Activated CD4-positive, alpha-beta T cell treated with anti-CD3 and anti-CD28 coated beads, Interleukin-2, amount 50 U/mL, for 4 hours (primary cell): ENCODE data around the gene FXYD5.

Experiments used
- DNase-seq, 2 experiments: peaks; one replicate each; pipeline ENCODE4 v3.0.0-alpha.2; 2020

FXYD5 gene

GRCh38 chr19:35160629-35161433 is 6.3 kb downstream of the FXYD5 start:
- no peak for DNase-seq

GRCh38 chr19:35161434-35161743 is 6.9 kb downstream of the FXYD5 start:
- DNase-seq: no peak

GRCh38 chr19:35162471-35163326 is 8.2 kb downstream of the FXYD5 start:
- no peak for DNase-seq

- DNase-seq: no peak
Measured at GRCh38 chr19:35164418-35164817, 9.9 kb downstream of the FXYD5 start.

DNA sequence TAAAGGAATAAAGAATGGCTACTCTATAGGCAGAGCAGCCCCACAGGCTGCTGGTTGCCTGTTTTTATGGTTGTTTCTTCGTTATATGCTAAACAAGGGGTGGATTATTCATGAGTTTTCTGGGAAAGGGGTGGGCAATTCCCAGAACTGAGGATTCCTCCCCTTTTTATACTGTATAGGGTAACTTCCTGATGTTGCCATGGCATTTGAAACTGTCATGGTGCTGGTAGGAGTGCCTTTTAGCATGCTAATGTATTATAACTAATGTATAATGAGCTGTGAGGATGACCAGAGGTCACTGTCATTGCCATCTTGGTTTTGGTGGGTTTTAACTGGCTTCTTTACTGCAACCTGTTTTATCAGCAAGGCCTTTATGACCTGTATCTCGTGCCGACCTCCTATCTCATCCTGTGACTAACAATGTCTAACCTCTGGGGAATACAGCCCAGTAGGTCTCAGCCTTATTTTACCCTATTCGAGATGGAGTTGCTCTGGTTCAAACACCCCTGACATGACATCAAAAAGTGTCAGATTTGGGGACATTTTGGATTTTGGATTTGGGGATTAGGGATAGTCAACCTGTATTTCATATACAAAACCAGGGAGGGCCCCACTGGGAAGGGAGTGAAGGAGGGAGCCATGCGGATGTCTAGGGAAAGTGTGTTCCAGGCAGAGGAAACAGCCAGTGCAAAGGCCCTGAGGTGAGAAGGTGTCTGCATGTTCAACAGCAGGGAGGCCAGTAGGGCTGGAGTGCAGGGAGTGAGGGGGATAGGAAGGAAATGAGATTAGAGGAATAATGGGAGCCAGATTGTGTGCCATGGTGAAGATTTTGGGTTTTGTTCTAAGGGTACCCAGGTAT is 10.9 kb downstream of the FXYD5 start:
- DNase-seq: no peak

GRCh38 chr19:35166100-35167063 is 11.8 kb downstream of the FXYD5 start:
- DNase-seq: no peak

- no peak for DNase-seq
Measured at GRCh38 chr19:35167251-35168119, 12.9 kb downstream of the FXYD5 start.

GRCh38 chr19:35168196-35168595 is 13.7 kb downstream of the FXYD5 start:
- no peak for DNase-seq

GRCh38 chr19:35169221-35169995 is 14.9 kb downstream of the FXYD5 start:
- no peak for DNase-seq

- DNase-seq: no peak
Measured at GRCh38 chr19:35170359-35171061, 16.0 kb downstream of the FXYD5 start.

GRCh38 chr19:35171730-35172129 is 17.2 kb downstream of the FXYD5 start:
- no peak for DNase-seq

GRCh38 chr19:35174226-35174625 is 19.7 kb downstream of the FXYD5 start:
- DNase-seq: no peak

- no peak for DNase-seq
Measured at GRCh38 chr19:35176181-35176570, 21.6 kb downstream of the FXYD5 start.

- no peak for DNase-seq
Measured at GRCh38 chr19:35177377-35178274, 23.1 kb downstream of the FXYD5 start.

DNA sequence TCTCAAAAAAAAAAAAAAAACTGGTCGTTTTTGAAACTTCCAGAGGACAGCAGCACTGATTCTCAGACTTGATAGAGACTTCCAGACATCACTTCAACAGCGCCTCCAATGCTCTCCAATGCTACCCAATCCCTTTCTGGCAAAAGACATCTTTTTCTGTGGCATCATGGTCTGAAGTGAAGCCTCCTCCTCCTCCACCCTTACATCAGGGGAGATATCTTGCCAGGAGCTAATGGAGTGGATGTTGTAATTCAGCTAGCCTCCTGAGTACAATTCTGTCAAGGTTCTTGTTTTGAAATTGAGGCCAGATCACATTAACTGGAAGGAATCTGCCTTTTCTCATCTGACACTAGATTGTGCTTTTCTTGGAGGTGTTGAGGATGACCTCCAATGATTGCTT is 24.2 kb downstream of the FXYD5 start:
- no peak for DNase-seq

DNA sequence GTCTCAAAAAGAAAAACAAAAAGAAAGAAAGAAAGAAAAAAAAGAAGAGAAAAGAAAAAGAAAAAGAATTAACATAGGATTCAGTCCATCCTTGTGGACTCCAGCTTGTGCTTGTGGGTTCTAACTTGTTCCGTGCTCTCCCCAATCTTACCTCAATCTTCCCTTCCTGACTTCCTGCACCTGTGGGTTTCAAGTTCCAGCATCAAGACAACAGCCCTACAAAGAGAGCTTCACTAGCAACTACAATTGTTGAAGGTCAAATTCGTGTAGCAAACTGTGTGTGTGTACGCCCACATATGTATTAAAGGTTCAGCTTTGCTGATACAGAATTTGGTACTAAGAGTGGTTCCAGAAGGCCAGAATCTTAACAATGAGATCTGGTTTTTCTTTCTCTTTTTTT is 25.3 kb downstream of the FXYD5 start:
- no peak for DNase-seq

GRCh38 chr19:35181387-35181786 is 26.9 kb downstream of the FXYD5 start:
- DNase-seq: no peak

DNA sequence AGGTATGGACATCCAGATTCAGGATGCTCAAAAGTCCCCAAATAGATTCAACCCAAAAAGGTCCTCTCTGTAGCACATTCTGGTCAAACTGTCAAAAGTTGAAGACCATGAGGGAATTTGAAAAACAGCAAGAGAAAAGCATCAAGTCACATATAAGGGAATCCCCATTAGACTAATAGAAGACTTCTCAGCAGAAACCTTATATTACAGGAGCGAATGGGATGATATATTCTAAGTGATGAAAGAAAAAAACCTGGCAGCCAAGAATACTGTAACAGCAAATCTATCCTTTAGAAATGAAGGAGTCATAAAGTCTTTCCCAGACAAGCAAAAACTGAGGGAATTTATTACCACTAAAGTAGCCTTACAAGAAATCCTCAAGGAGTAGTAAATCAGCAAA is 29.7 kb downstream of the FXYD5 start:
- DNase-seq: no peak

DNA sequence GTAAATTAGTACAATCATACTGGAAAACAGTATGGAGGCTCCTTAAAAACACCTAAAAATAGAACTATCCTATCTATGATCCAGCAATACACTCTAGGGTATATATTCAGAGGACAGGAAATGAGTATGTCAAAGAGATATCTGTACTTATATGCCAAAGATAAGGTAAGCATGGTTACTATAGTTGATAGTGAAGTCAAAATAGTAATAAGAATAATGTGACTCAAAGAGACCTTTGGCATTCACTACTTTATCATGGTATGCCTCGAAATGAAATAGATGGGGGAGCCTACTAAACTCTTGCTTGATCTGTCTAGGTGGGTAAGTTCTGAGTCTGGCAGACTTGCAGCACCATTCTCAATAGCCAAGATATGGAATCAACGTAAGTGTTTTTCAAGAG is 30.3 kb downstream of the FXYD5 start:
- DNase-seq: no peak
